ENCODE measurements around the gene MLC1.

The MLC1 gene

GRCh38 chr22:50020606-50021005, 64.6 kb downstream of the MLC1 start:
- DNase-seq, result no peak
- no peak for TF ChIP-seq GATA1 (IDR thresholded peaks at IDR 0.05; ENCODE audit: low read depth, low read length)
- no peak for TF ChIP-seq POLR2A (IDR thresholded peaks at IDR 0.05; ENCODE audit: low read length)

GRCh38 chr22:50019316-50019715, 65.9 kb downstream of the MLC1 start:
- TF ChIP-seq GATA1 (IDR thresholded peaks at IDR 0.05; ENCODE audit: low read depth, low read length) (no peak), POLR2A (IDR thresholded peaks at IDR 0.05; ENCODE audit: low read length) (no peak)
- DNase-seq, result no peak

- TF ChIP-seq GATA1 (IDR thresholded peaks at IDR 0.05; ENCODE audit: low read depth, low read length) (no peak), POLR2A (IDR thresholded peaks at IDR 0.05; ENCODE audit: low read length) (no peak)
- DNase-seq, result no peak
Measured at GRCh38 chr22:50018608-50019285, 66.5 kb downstream of the MLC1 start.

GRCh38 chr22:50017701-50018224, 67.5 kb downstream of the MLC1 start:
- no peak for TF ChIP-seq GATA1 (IDR thresholded peaks at IDR 0.05; ENCODE audit: low read depth, low read length)
- TF ChIP-seq POLR2A (IDR thresholded peaks at IDR 0.05; ENCODE audit: low read length), result no peak
- DNase-seq, result no peak

GRCh38 chr22:50016988-50017700, 68.1 kb downstream of the MLC1 start:
- DNase-seq, result no peak
- TF ChIP-seq GATA1 (IDR thresholded peaks at IDR 0.05; ENCODE audit: low read depth, low read length), result no peak
- TF ChIP-seq POLR2A (IDR thresholded peaks at IDR 0.05; ENCODE audit: low read length), result no peak

GRCh38 chr22:50016308-50016987, 68.8 kb downstream of the MLC1 start:
- no peak for TF ChIP-seq GATA1 (IDR thresholded peaks at IDR 0.05; ENCODE audit: low read depth, low read length)
- TF ChIP-seq POLR2A (IDR thresholded peaks at IDR 0.05; ENCODE audit: low read length), result no peak
- no peak for DNase-seq

- no peak for TF ChIP-seq POLR2A (IDR thresholded peaks at IDR 0.05; ENCODE audit: low read length)
- TF ChIP-seq GATA1 (IDR thresholded peaks at IDR 0.05; ENCODE audit: low read depth, low read length), result no peak
- no peak for DNase-seq
Measured at GRCh38 chr22:50015451-50016307, 69.5 kb downstream of the MLC1 start.

GRCh38 chr22:50014655-50015401, 70.4 kb downstream of the MLC1 start:
- TF ChIP-seq POLR2A (IDR thresholded peaks at IDR 0.05; ENCODE audit: low read length) (no peak), GATA1 (IDR thresholded peaks at IDR 0.05; ENCODE audit: low read depth, low read length) (no peak)
- DNase-seq, result no peak

- TF ChIP-seq POLR2A (IDR thresholded peaks at IDR 0.05; ENCODE audit: low read length) (no peak), GATA1 (IDR thresholded peaks at IDR 0.05; ENCODE audit: low read depth, low read length) (no peak)
- DNase-seq, result no peak
Measured at GRCh38 chr22:50014053-50014501, 71.1 kb downstream of the MLC1 start.

GRCh38 chr22:50012211-50013181, 72.7 kb downstream of the MLC1 start, which contains the start of gene IL17REL:
Gene IL17REL, minus strand, starts transcription at chr22:50012765. Its CDS starts 119 bp downstream, at chr22:50012646.
- TF ChIP-seq GATA1 (IDR thresholded peaks at IDR 0.05; ENCODE audit: low read depth, low read length) (no peak), POLR2A (IDR thresholded peaks at IDR 0.05; ENCODE audit: low read length) (no peak)
- no peak for DNase-seq

GRCh38 chr22:50011447-50012210, 73.6 kb downstream of the MLC1 start:
- TF ChIP-seq POLR2A (IDR thresholded peaks at IDR 0.05; ENCODE audit: low read length) (no peak), GATA1 (IDR thresholded peaks at IDR 0.05; ENCODE audit: low read depth, low read length) (no peak)
- DNase-seq, result no peak

Measured in erythroblast (primary cell).